IMR-90 (cell line): ENCODE results near the gene NUDT3. TPM values are rescaled to one million over a fixed set of nuclear protein-coding genes. Genes with fewer than 3 reads are reported as not detected.

Experiments used
- ATAC-seq: fragments of 200-7000 bp; cut with Tn5 transposase; 2 replicates; pipeline ENCODE4 v1.9.1; 2020; ENCODE audit warnings: low read depth, mild to moderate bottlenecking, moderate library complexity
- BruUV-seq: library from RNA; stranded (reverse); fragments of 400-500 nt; replicated peaks from 2 replicates; lab custom pipeline; 2021; lab: Mats Ljungman, UMichigan
- CTCF ChIA-PET: fragments of 300-600 bp; formaldehyde crosslinking; extraction: SDS; loops from one replicate; lab custom pipeline; 2021; ENCODE audit warnings: antibody characterized with exemption; lab: Yijun Ruan, JAX
- POLR2A ChIA-PET: fragments of 300-600 bp; sonication (Branson Sonifier 250); formaldehyde crosslinking; loops from one replicate; lab custom pipeline; 2022; ENCODE audit warnings: antibody characterized with exemption; ENCODE audit not compliant: unreplicated experiment; lab: Charles Lee
- DNase-seq: peaks from one replicate; pipeline ENCODE4 v3.0.0; 2013
- H2AFZ ChIP-seq: replicated peaks from 2 replicates; pipeline ENCODE3; 2013; ENCODE audit warnings: low read length, mild to moderate bottlenecking; ENCODE audit not compliant: poor library complexity
- H2AK5ac ChIP-seq: 2 replicates; pipeline ENCODE4 v1.6.1; 2013; ENCODE audit warnings: low read depth, low read length, inconsistent platforms
- H2AK9ac ChIP-seq: replicated peaks from 2 replicates; pipeline ENCODE3; 2013; ENCODE audit warnings: mild to moderate bottlenecking, low read depth, low read length, moderate library complexity; ENCODE audit not compliant: poor library complexity
- H2BK120ac ChIP-seq: 2 replicates; pipeline ENCODE4 v1.6.1; 2013; ENCODE audit warnings: low read depth, low read length, inconsistent platforms
- H2BK15ac ChIP-seq: 3 replicates; pipeline ENCODE4 v1.6.1; 2013; ENCODE audit warnings: low read depth, low read length, inconsistent platforms
- H2BK20ac ChIP-seq: 2 replicates; pipeline ENCODE4 v1.6.1; 2013; ENCODE audit warnings: low read depth, mild to moderate bottlenecking, inconsistent platforms, low read length, moderate library complexity
- H2BK5ac ChIP-seq: 2 replicates; pipeline ENCODE4 v1.6.1; 2013; ENCODE audit warnings: mild to moderate bottlenecking, low read depth, low read length, inconsistent platforms; ENCODE audit not compliant: poor library complexity, severe bottlenecking
- H3K14ac ChIP-seq: replicated peaks from 2 replicates; pipeline ENCODE4 v1.6.1; 2013; ENCODE audit warnings: low read depth, low read length, inconsistent platforms
- H3K18ac ChIP-seq: 2 replicates; pipeline ENCODE4 v1.6.1; 2013; ENCODE audit warnings: low read depth, low read length, control low read depth
- H3K23ac ChIP-seq: 2 replicates; pipeline ENCODE4 v1.6.1; 2013; ENCODE audit warnings: low read depth, low read length, inconsistent platforms
- H3K27ac ChIP-seq: 2 replicates; pipeline ENCODE4 v1.5.1; 2013; ENCODE audit warnings: mild to moderate bottlenecking, control low read depth, low read length; ENCODE audit not compliant: insufficient read depth
- H3K27me3 ChIP-seq: 2 replicates; pipeline ENCODE4 v1.6.1; 2013; ENCODE audit warnings: low read length; ENCODE audit not compliant: control insufficient read depth, insufficient read depth
- H3K36me3 ChIP-seq: 2 replicates; pipeline ENCODE4 v1.6.1; 2013; ENCODE audit warnings: low read length, mixed read lengths; ENCODE audit not compliant: control insufficient read depth, insufficient read depth
- H3K4ac ChIP-seq: 2 replicates; pipeline ENCODE4 v1.6.1; 2013; ENCODE audit warnings: low read depth, low read length, inconsistent platforms
- H3K4me1 ChIP-seq: 2 replicates; pipeline ENCODE4 v1.6.1; 2013; ENCODE audit warnings: low read length, mixed read lengths; ENCODE audit not compliant: control insufficient read depth, insufficient read depth
- H3K4me2 ChIP-seq: 2 replicates; pipeline ENCODE4 v1.6.1; 2013; ENCODE audit warnings: low read depth, mild to moderate bottlenecking, control low read depth, low read length, moderate library complexity
- H3K4me3 ChIP-seq: 2 replicates; pipeline ENCODE4 v1.5.1; 2013; ENCODE audit warnings: low read depth, mild to moderate bottlenecking, control low read depth, low read length, moderate library complexity; ENCODE audit not compliant: insufficient read depth
- H3K56ac ChIP-seq: 2 replicates; pipeline ENCODE4 v1.6.1; 2013; ENCODE audit warnings: low read length, inconsistent platforms; ENCODE audit not compliant: insufficient read depth; ENCODE audit errors: extremely low read depth
- H3K79me1 ChIP-seq, 2 experiments: 2 replicates each; pipeline ENCODE4 v1.6.1; 2013; ENCODE audit warnings: low read length in 2 of 2, inconsistent platforms in 1 of 2, low read depth in 1 of 2
- H3K9ac ChIP-seq: 2 replicates; pipeline ENCODE4 v1.6.1; 2013; ENCODE audit warnings: low read depth, low read length, control low read depth
- H3K9me1 ChIP-seq: 2 replicates; pipeline ENCODE4 v1.6.1; 2013; ENCODE audit warnings: low read length, inconsistent platforms; ENCODE audit not compliant: insufficient read depth
- H3K9me3 ChIP-seq: 2 replicates; pipeline ENCODE4 v1.6.1; 2013; ENCODE audit warnings: low read length; ENCODE audit not compliant: control insufficient read depth, insufficient read depth
- H4K20me1 ChIP-seq: 2 replicates; pipeline ENCODE4 v1.6.1; 2013; ENCODE audit warnings: low read length, inconsistent platforms; ENCODE audit not compliant: insufficient read depth
- H4K5ac ChIP-seq: 2 replicates; pipeline ENCODE4 v1.6.1; 2013; ENCODE audit warnings: mild to moderate bottlenecking, low read depth, low read length, control low read depth
- H4K8ac ChIP-seq, 2 experiments: 2 replicates each; pipeline ENCODE4 v1.6.1; 2013; ENCODE audit warnings: low read depth in 2 of 2, low read length in 2 of 2, control low read depth in 1 of 2, inconsistent platforms in 1 of 2
- H4K91ac ChIP-seq: 2 replicates; pipeline ENCODE4 v1.6.1; 2013; ENCODE audit warnings: low read depth, low read length, inconsistent platforms; ENCODE audit not compliant: insufficient read depth
- BHLHE40 ChIP-seq: fragments of 150-350 bp; IDR thresholded peaks from 2 replicates; pipeline ENCODE4 v1.6.1; 2016; ENCODE audit warnings: mild to moderate bottlenecking, low read depth, low read length
- CHD1 ChIP-seq: IDR thresholded peaks from 2 replicates; pipeline ENCODE4 v1.6.1; 2012; ENCODE audit warnings: low read depth, low read length, improper control_type of control experiment
- ELK1 ChIP-seq: fragments of 150-350 bp; IDR thresholded peaks from 2 replicates; pipeline ENCODE4 v1.6.1; 2016; ENCODE audit warnings: low read depth, mild to moderate bottlenecking, low read length, moderate library complexity, borderline replicate concordance
- FOS ChIP-seq: fragments of 150-350 bp; IDR thresholded peaks from 2 replicates; pipeline ENCODE4 v1.6.1; 2016; ENCODE audit warnings: low read depth, low read length
- MXI1 ChIP-seq: IDR thresholded peaks from 2 replicates; pipeline ENCODE4 v1.6.1; 2012; ENCODE audit warnings: low read depth, mild to moderate bottlenecking, low read length, moderate library complexity, borderline replicate concordance
- RCOR1 ChIP-seq: IDR thresholded peaks from 2 replicates; pipeline ENCODE4 v1.6.1; 2012; ENCODE audit warnings: mild to moderate bottlenecking, low read length, improper control_type of control experiment; ENCODE audit not compliant: insufficient replicate concordance
- dilution Hi-C: fragments of 300-500 bp; cut with HindIII; formaldehyde crosslinking; loops from one replicate; pipeline ENCODE4 v1.14.3; 2018; ENCODE audit warnings: low sequenced_read_pairs; ENCODE audit not compliant: unreplicated experiment
- in situ Hi-C: fragments of 300-500 bp; cut with MboI; formaldehyde crosslinking; loops from 3 replicates; pipeline ENCODE4 v1.14.3; 2019; ENCODE audit warnings: low sequenced_read_pairs, inconsistent platforms, mixed read lengths
- intact Hi-C: fragments of 100-400 bp; cut with micrococcal nuclease; formaldehyde crosslinking; loops from 2 replicates; pipeline ENCODE4 v1.10.0; 2022
- polyA plus RNA-seq, 3 experiments: library from polyadenylated mRNA; depleted of rRNA; stranded (reverse); fragments of >200 nt; gene quantifications; 2 replicates each; pipeline ENCODE4 v1.2.3, GENCODE V29; 2012; ENCODE audit warnings: low replicate concordance in 1 of 3
- total RNA-seq: library from RNA; depleted of rRNA; stranded (reverse); fragments of >200 nt; gene quantifications from 2 replicates; pipeline ENCODE4 v1.2.3, GENCODE V29; 2012

NUDT3 gene
- total and polyA plus RNA-seq, 2 of the 4 experiments (the other 2 are of a cell fraction): 10.1 to 17.2 TPM

- intact Hi-C loops (no loop called here), dilution Hi-C loops (no loop called here), in situ Hi-C loops (no loop called here)
- no peak overlapping the region for H2AK9ac ChIP-seq
- H4K8ac ChIP-seq: no peak overlapping the region
- H3K4ac ChIP-seq: no peak overlapping the region
- H3K79me1 ChIP-seq: peaks cover 26 to 70% of the 10 kb centered on the region in 2 experiments
- no peak overlapping the region for H3K9ac ChIP-seq
- H3K23ac ChIP-seq: no peak overlapping the region
- H3K4me2 ChIP-seq: no peak overlapping the region
- ChIA-PET CTCF (interaction anchor here (0.6 kb wide), 1 partner anchor 50 kb away, joined by 5 read pairs; no protein-coding TSS in a partner anchor), POLR2A (no interaction called here)
- H4K20me1 ChIP-seq: peaks cover 31% of the 10 kb centered on the region
- no peak overlapping the region for H2BK20ac ChIP-seq
- no peak overlapping the region for H2AK5ac ChIP-seq
- H4K5ac ChIP-seq: no peak overlapping the region
- H3K9me3 ChIP-seq: no peaks in the 10 kb centered on the region
- H3K9me1 ChIP-seq: peaks cover 19% of the 10 kb centered on the region
- H4K91ac ChIP-seq: no peak overlapping the region
- no peak overlapping the region for H2AFZ ChIP-seq
- no peak overlapping the region for H3K27ac ChIP-seq
- H3K4me1 ChIP-seq: peaks cover 9% of the 10 kb centered on the region
- no peak overlapping the region for H2BK15ac ChIP-seq
- BruUV-seq: no TSS peak
- no peaks in the 10 kb centered on the region for H3K27me3 ChIP-seq
- no peak overlapping the region for H3K18ac ChIP-seq
- ATAC-seq (no peak), DNase-seq (no peak)
- H2BK120ac ChIP-seq: no peak overlapping the region
- no peaks in the 10 kb centered on the region; the same call in 1 of the 2 replicates for H3K36me3 ChIP-seq
- no peak overlapping the region for H2BK5ac ChIP-seq
- no peak overlapping the region for H3K14ac ChIP-seq
- TF ChIP-seq CHD1: no peak
- TF ChIP-seq MXI1: no peak
- no peak for TF ChIP-seq RCOR1
- no peak for TF ChIP-seq FOS
- no peak for TF ChIP-seq BHLHE40
- TF ChIP-seq ELK1: no peak
- H3K4me3 ChIP-seq: no peak overlapping the region
- no peak overlapping the region for H3K56ac ChIP-seq
Observed at GRCh38 chr6:34343806-34344205, 48.7 kb downstream of the NUDT3 start.
